Natural killer cell (primary cell): ENCODE measurements around the gene MECP2. TPM values are rescaled to one million over a fixed set of nuclear protein-coding genes. Genes with fewer than 3 reads are reported as not detected.

Experiments
- ATAC-seq, 3 donors: fragments of 150-1000 bp in 2 of 3; fragments of 200-7000 bp in 1 of 3; cut with Tn5 transposase; 1 replicate in 1 of 3; 2 replicates in 2 of 3; pipeline ENCODE4 v1.10.0; 2021; ENCODE audit warnings: mild to moderate bottlenecking in 2 of 3, moderate library complexity in 2 of 3
- DNase-seq, 2 donors: peaks; one replicate each; pipeline versions ENCODE4 v3.0.0 to v3.0.0-alpha.2; 2013 to 2021; ENCODE audit warnings: mixed read lengths in 1 of 2
- H3K27ac ChIP-seq: one replicate; pipeline ENCODE4 v1.5.1; 2013; ENCODE audit warnings: mild to moderate bottlenecking, low read length
- H3K27me3 ChIP-seq: one replicate; pipeline ENCODE4 v1.6.1; 2013; ENCODE audit warnings: low read length; ENCODE audit not compliant: control insufficient read depth, insufficient read depth
- H3K36me3 ChIP-seq: one replicate; pipeline ENCODE4 v1.6.1; 2013; ENCODE audit warnings: low read length; ENCODE audit not compliant: control insufficient read depth, insufficient read depth
- H3K4me1 ChIP-seq: one replicate; pipeline ENCODE4 v1.6.1; 2013; ENCODE audit warnings: low read length; ENCODE audit not compliant: control insufficient read depth, insufficient read depth
- H3K4me3 ChIP-seq: one replicate; pipeline ENCODE4 v1.5.1; 2013; ENCODE audit warnings: low read length
- H3K9me3 ChIP-seq: one replicate; pipeline ENCODE4 v1.6.1; 2013; ENCODE audit warnings: low read length; ENCODE audit not compliant: control insufficient read depth, insufficient read depth
- H3K27ac Mint-ChIP-seq, 2 donors: one replicate each; pipeline ENCODE4 v1.8.0; 2022; ENCODE audit warnings: mild to moderate bottlenecking in 2 of 2, mixed read lengths in 2 of 2, moderate library complexity in 1 of 2
- H3K27me3 Mint-ChIP-seq, 2 donors: one replicate each; pipeline ENCODE4 v1.8.0; 2022; ENCODE audit warnings: low read depth in 2 of 2, mixed read lengths in 2 of 2
- H3K36me3 Mint-ChIP-seq: one replicate; pipeline ENCODE4 v1.8.0; 2022; ENCODE audit warnings: mixed read lengths
- H3K4me1 Mint-ChIP-seq, 2 donors: one replicate each; pipeline ENCODE4 v1.8.0; 2022; ENCODE audit warnings: mixed read lengths in 2 of 2
- H3K4me3 Mint-ChIP-seq: one replicate; pipeline ENCODE4 v1.8.0; 2022; ENCODE audit warnings: mild to moderate bottlenecking, moderate library complexity, mixed read lengths
- H3K9me3 Mint-ChIP-seq, 2 donors: one replicate each; pipeline ENCODE4 v1.8.0; 2022; ENCODE audit warnings: mixed read lengths in 2 of 2
- WGBS: methylation state at CpG from one replicate; pipeline ENCODE4 v1.1.7; 2013; ENCODE audit warnings: missing lambda C conversion rate; ENCODE audit not compliant: insufficient coverage; 5-methylcytosine and 5-hydroxymethylcytosine counted together
- intact Hi-C: fragments of 100-400 bp; cut with micrococcal nuclease; formaldehyde crosslinking; loops from one replicate; pipeline ENCODE4 v1.14.2; 2022
- total RNA-seq, 4 donors: library from RNA; stranded (reverse); fragments of 120-200 nt in 1 of 4; gene quantifications; one replicate each; pipeline versions ENCODE4 v1.2.3 to v1.2.4, GENCODE V29; 2013 to 2022
- TF ChIP-seq, protein P1 (sequence below): fragments of 200-600 bp; IDR thresholded peaks from one replicate; pipeline ENCODE4 v1.8.0; 2022; ENCODE audit warnings: antibody characterized with exemption

MECP2 gene
- total RNA-seq, 3 donors from 2014 or later (not counting 1 experiment from before 2014, with no cell fraction given) = 177 to 198 (median 182) TPM

DNA sequence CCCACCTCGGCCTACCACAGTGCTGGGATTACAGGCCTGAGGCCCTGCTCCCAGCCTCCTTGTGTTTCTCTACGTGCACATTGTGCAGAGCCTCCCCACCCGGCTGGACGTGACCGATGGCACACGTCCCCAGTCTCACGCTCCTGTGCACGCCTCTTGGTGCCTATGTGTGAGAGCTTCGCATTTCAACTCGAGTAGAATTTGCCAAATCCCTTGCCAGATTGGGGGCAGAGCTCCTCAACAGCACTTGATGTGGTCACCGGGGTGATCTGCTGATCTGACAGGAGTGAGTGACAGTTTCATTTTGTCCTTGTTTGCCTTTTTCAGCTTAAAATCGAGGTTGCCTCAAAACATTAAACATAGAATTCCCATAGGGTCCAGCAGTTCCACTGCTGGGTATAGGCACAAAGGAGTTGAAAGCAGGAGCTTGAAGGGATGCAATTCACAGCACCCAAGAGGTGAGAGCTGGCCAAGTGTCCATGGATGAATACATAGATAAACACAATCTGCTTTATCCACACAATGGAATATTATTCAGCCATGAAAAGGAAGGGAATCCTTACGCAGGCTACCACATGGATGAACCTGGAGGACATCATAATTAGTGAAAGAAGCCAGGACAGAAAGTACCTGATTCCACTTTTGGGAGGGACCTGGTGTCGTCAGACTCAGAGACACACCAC is 107.4 kb downstream of the MECP2 start:
- DNase-seq = peak in 1 of 2 donors; percentile 58

GRCh38 chrX:153988493-153988892 is 109.0 kb downstream of the MECP2 start:
- 95% methylated on average over 11 of the region's 12 CpGs for WGBS
- Histone ChIP-seq H3K27ac (no peak overlapping the region), H3K4me3 (no peak overlapping the region), H3K36me3 (no peaks in the 10 kb centered on the region), H3K4me1 (peaks cover 45% of the 10 kb centered on the region), H3K9me3 (no peaks in the 10 kb centered on the region), H3K27me3 (no peaks in the 10 kb centered on the region)
- Mint-ChIP-seq H3K4me3 (no peak overlapping the region), H3K9me3 (peaks cover 0 to 2% of the 10 kb centered on the region in 2 donors), H3K27ac (no peak overlapping the region), H3K4me1 (peaks cover 5% of the 10 kb centered on the region in 2 donors), H3K36me3 (no peaks in the 10 kb centered on the region), H3K27me3 (no peaks in the 10 kb centered on the region)
- intact Hi-C loops = no loop called here
- TF ChIP-seq, protein P1, sequence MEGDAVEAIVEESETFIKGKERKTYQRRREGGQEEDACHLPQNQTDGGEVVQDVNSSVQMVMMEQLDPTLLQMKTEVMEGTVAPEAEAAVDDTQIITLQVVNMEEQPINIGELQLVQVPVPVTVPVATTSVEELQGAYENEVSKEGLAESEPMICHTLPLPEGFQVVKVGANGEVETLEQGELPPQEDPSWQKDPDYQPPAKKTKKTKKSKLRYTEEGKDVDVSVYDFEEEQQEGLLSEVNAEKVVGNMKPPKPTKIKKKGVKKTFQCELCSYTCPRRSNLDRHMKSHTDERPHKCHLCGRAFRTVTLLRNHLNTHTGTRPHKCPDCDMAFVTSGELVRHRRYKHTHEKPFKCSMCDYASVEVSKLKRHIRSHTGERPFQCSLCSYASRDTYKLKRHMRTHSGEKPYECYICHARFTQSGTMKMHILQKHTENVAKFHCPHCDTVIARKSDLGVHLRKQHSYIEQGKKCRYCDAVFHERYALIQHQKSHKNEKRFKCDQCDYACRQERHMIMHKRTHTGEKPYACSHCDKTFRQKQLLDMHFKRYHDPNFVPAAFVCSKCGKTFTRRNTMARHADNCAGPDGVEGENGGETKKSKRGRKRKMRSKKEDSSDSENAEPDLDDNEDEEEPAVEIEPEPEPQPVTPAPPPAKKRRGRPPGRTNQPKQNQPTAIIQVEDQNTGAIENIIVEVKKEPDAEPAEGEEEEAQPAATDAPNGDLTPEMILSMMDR = no peak
- DNase-seq (no peak), ATAC-seq (no peak)

More for the DNA sequence above, 107.4 kb downstream of the MECP2 start:
- intact Hi-C loops = no loop called here
- Mint-ChIP-seq H3K36me3 (no peaks in the 10 kb centered on the region), H3K4me1 (peaks cover 5% of the 10 kb centered on the region in 2 donors), H3K27ac (no peak overlapping the region), H3K27me3 (no peaks in the 10 kb centered on the region), H3K9me3 (peaks cover 0 to 2% of the 10 kb centered on the region in 2 donors), H3K4me3 (no peak overlapping the region)
- no peaks in the 10 kb centered on the region for H3K9me3 ChIP-seq
- H3K4me1 ChIP-seq = peaks cover 29% of the 10 kb centered on the region
- no peaks in the 10 kb centered on the region for H3K36me3 ChIP-seq
- ATAC-seq = no peak
- TF ChIP-seq, protein P1 = no peak
- no peak overlapping the region for H3K4me3 ChIP-seq
- WGBS = 44% methylated on average over 11 of the region's 14 CpGs
- no peak overlapping the region for H3K27ac ChIP-seq
- H3K27me3 ChIP-seq = no peaks in the 10 kb centered on the region

GRCh38 chrX:153984351-153985178 is 113.0 kb downstream of the MECP2 start:
- Mint-ChIP-seq H3K27me3 (peaks cover 0 to 6% of the 10 kb centered on the region in 2 donors), H3K9me3 (no peaks in the 10 kb centered on the region), H3K27ac (peak overlapping the region; percentile 64 to 76), H3K4me3 (peak overlapping the region; percentile 40), H3K4me1 (peaks cover 19 to 26% of the 10 kb centered on the region in 2 donors), H3K36me3 (no peaks in the 10 kb centered on the region)
- ATAC-seq (no peak), DNase-seq (peak in 1 of 2 donors; percentile 76)
- no peaks in the 10 kb centered on the region for H3K9me3 ChIP-seq
- H3K4me3 ChIP-seq = no peak overlapping the region
- TF ChIP-seq, protein P1 = no peak
- H3K4me1 ChIP-seq = peaks cover 70% of the 10 kb centered on the region
- no peaks in the 10 kb centered on the region for H3K36me3 ChIP-seq
- WGBS = 42% methylated on average over 14 of the region's 20 CpGs
- H3K27ac ChIP-seq = peak overlapping the region; percentile 84
- intact Hi-C loops = no loop called here
- H3K27me3 ChIP-seq = no peaks in the 10 kb centered on the region
